AG09309 (cell line): Measurements from ENCODE around the gene PXN.
A peak's percentile ranks its signal among the peaks of the same experiment; 100 is the strongest.

Source experiments
- DNase-seq: peaks from one replicate; pipeline ENCODE4 v3.0.0-alpha.2; 2010; ENCODE audit warnings: low read depth
- H3K4me3 ChIP-seq: 2 replicates; pipeline ENCODE4 v1.5.1; 2011; ENCODE audit warnings: mild to moderate bottlenecking, low read depth, low read length, moderate library complexity; ENCODE audit not compliant: control insufficient read depth
- TF ChIP-seq, protein P1 (sequence below): IDR thresholded peaks from 2 replicates; pipeline ENCODE4 v1.5.1; 2011; ENCODE audit warnings: mild to moderate bottlenecking, low read depth, low read length, inconsistent platforms; ENCODE audit not compliant: insufficient read depth, control insufficient read depth; ENCODE audit errors: missing control alignments

Gene PXN

GRCh38 chr12:120265473-120266179 lies at the start of gene PXN:
PXN (minus strand) TSS chr12:120265730; CDS start chr12:120265629, 101 bp downstream.
- DNase-seq, result no peak
- H3K4me3 ChIP-seq, result peak within 1 kb of the TSS; percentile 98
- TF ChIP-seq, protein P1, sequence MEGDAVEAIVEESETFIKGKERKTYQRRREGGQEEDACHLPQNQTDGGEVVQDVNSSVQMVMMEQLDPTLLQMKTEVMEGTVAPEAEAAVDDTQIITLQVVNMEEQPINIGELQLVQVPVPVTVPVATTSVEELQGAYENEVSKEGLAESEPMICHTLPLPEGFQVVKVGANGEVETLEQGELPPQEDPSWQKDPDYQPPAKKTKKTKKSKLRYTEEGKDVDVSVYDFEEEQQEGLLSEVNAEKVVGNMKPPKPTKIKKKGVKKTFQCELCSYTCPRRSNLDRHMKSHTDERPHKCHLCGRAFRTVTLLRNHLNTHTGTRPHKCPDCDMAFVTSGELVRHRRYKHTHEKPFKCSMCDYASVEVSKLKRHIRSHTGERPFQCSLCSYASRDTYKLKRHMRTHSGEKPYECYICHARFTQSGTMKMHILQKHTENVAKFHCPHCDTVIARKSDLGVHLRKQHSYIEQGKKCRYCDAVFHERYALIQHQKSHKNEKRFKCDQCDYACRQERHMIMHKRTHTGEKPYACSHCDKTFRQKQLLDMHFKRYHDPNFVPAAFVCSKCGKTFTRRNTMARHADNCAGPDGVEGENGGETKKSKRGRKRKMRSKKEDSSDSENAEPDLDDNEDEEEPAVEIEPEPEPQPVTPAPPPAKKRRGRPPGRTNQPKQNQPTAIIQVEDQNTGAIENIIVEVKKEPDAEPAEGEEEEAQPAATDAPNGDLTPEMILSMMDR, result peak; percentile 70

GRCh38 chr12:120314220-120314619 lies 48.7 kb upstream of the PXN start:
- TF ChIP-seq, protein P1, result peak; percentile 27
- H3K4me3 ChIP-seq, result no peak overlapping the region
- no peak for DNase-seq

- TF ChIP-seq, protein P1, result peak; percentile 79
- DNase-seq, result peak; percentile 75
- H3K4me3 ChIP-seq, result peak within 1 kb of the TSS; percentile 71
Observed at GRCh38 chr12:120301962-120302815, 36.7 kb upstream of the PXN start, which contains the start of gene SIRT4. SIRT4 (plus strand) TSS chr12:120302321; CDS start chr12:120303562, 1,241 bp downstream.

DNA sequence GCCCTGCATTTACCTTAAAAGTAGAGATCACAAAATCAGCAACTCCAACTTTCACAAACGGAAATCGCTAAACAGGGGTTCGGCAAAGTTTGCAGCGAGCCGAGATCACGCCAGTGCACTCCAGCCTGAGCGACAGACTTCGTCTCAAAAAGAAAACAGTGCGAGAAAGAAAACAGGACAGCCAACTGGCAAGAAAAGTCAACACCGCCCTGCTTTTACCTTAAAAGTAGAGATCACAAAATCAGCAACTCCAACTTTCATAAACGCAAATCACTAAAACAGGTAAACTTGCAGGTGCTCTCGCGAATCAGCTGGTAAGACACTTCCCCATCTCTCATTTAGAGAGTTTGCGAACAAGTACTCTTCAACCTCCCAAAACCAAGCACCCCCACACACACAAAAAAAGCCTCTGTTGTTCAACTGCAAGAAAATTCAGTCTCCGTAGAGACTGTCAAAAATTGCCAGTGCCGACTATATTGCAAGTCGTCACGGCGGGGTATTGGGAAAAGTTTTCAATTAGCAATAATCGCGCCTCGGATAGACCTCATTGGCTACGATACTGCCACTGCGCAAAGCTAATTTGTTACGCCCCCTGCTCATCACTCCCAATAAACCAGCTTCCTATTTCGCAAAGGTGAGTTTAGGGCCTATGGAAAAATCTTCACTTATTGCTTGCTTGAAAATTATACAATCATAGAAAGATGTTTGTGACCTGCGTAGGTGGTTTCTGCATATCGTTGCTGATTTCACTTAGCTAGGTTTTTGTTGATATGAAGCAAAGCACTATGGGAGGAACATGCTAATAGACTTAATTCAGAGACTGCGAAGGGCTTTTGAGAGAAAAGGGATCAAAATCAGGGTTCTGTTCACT lies 27.4 kb upstream of the PXN start, which contains the start of gene RNU4-1:
Gene RNU4-1 (minus strand): TSS at position 577 of the 871 bp plus-strand sequence.
- TF ChIP-seq, protein P1, result no peak
- DNase-seq, result peak; percentile 73
- peak within 1 kb of the TSS; percentile 47 for H3K4me3 ChIP-seq

GRCh38 chr12:120292411-120292660 lies 26.8 kb upstream of the PXN start:
- no peak for DNase-seq
- TF ChIP-seq, protein P1, result no peak
- peak overlapping the region; percentile 47 for H3K4me3 ChIP-seq
